ENCODE results near the gene LHX1.

LHX1 gene

DNA sequence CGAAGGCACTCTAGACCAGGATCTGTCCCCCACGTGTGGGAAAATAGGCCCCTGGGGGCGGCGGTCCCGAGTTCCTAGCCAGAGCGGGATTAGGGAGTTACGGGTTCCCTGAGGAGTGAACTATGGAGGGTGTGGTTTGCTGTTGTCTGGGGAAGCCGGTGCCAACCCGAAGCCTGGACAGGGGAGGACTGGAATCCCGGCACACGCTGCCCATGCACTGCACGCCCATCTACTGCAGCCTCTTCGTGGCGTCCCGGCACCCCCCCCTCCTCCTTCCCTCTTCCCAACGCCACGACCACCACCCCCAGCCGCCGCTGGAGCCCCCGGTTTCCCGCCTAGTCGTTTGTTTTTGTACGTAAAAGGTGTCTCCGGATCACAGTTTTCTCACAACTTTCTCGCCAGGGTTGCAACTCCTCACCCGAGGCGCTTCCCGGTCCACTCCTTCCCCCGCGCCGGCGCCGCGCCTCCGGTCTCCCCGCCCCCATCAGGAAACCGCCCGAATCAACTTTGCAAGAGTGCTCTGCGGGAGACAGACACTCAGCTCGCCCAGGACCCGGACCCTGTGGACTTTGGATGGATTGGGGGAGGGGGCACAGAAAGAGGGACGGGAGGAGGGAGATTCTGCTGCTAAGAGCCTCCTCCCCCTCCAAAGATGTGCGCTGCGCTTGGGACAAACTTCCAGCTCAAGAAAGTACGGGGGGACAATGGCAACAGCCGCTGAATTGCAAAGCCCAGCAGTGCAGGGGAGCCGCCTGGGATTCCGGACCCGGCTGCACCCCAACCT lies 1.4 kb upstream of the LHX1 start:
- H3K9me3 ChIP-seq (ENCODE audit: insufficient read depth, low read length) = no peaks in the 10 kb centered on the region
- H3K9ac ChIP-seq (ENCODE audit: insufficient read length, low read depth) = no peak overlapping the region
- H3K4me1 ChIP-seq (ENCODE audit: insufficient read depth, insufficient read length) = peaks cover 23% of the 10 kb centered on the region
- DNase-seq (ENCODE audit: low read depth, low spot score) = no peak
- TF ChIP-seq SUZ12 (IDR thresholded peaks at IDR 0.05; ENCODE audit: extremely low read depth, insufficient read depth, insufficient read length) (no peak), ZNF274 (IDR thresholded peaks at IDR 0.05; ENCODE audit: low read depth, low read length) (no peak)
- no peaks in the 10 kb centered on the region for H3K36me3 ChIP-seq (ENCODE audit: insufficient read depth, insufficient read length, low read length)
- peaks cover 100% of the 10 kb centered on the region for H3K27me3 ChIP-seq (ENCODE audit: insufficient read depth, insufficient read length)
- H3K4me3 ChIP-seq (ENCODE audit: insufficient read length, low read depth) = peak overlapping the region; percentile 30

GRCh38 chr17:36936455-36937000 lies 747 bp upstream of the LHX1 start:
- H3K36me3 ChIP-seq (ENCODE audit: insufficient read depth, insufficient read length, low read length) = no peaks in the 10 kb centered on the region
- no peak for TF ChIP-seq YY1 (IDR thresholded peaks at IDR 0.05; ENCODE audit: insufficient read depth, insufficient read length)
- peak; percentile 59 for TF ChIP-seq SUZ12 (IDR thresholded peaks at IDR 0.05; ENCODE audit: extremely low read depth, insufficient read depth, insufficient read length)
- TF ChIP-seq ZNF274 (IDR thresholded peaks at IDR 0.05; ENCODE audit: low read depth, low read length) = no peak
- H3K9ac ChIP-seq (ENCODE audit: insufficient read length, low read depth) = no peak overlapping the region
- H3K9me3 ChIP-seq (ENCODE audit: insufficient read depth, low read length) = no peaks in the 10 kb centered on the region
- H3K4me1 ChIP-seq (ENCODE audit: insufficient read depth, insufficient read length) = peaks cover 19% of the 10 kb centered on the region
- no peak for DNase-seq (ENCODE audit: low read depth, low spot score)
- peak overlapping the region; percentile 34 for H3K4me3 ChIP-seq (ENCODE audit: insufficient read length, low read depth)
- peaks cover 100% of the 10 kb centered on the region for H3K27me3 ChIP-seq (ENCODE audit: insufficient read depth, insufficient read length)

DNA sequence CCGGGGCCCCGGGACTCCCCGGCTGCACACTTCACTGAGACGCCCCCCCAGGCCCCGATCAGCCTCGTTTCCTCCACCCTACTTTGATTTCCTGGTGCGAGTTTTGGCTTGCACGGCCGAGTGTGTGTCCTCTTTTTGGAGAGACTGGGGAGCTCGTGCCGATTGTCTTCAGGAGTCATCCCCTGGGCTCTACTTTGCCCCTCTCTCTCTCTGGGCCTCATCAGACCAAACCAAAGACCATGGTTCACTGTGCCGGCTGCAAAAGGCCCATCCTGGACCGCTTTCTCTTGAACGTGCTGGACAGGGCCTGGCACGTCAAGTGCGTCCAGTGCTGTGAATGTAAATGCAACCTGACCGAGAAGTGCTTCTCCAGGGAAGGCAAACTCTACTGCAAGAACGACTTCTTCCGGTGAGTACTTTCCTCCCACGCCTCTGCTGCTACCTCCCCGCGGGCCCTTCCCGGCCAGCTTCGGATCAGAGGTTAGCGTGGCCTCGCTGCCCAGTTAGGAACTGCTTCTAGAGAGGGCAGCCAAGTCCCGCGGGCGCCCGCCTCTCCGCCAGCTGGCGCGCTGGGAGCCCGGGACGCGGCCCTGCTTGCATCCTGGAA lies 787 bp downstream of the LHX1 start:
- no peak for DNase-seq (ENCODE audit: low read depth, low spot score)
- H3K9ac ChIP-seq (ENCODE audit: insufficient read length, low read depth) = no peak overlapping the region
- no peaks in the 10 kb centered on the region for H3K36me3 ChIP-seq (ENCODE audit: insufficient read depth, insufficient read length, low read length)
- no peaks in the 10 kb centered on the region for H3K9me3 ChIP-seq (ENCODE audit: insufficient read depth, low read length)
- H3K4me1 ChIP-seq (ENCODE audit: insufficient read depth, insufficient read length) = peaks cover 18% of the 10 kb centered on the region
- H3K27me3 ChIP-seq (ENCODE audit: insufficient read depth, insufficient read length) = peaks cover 100% of the 10 kb centered on the region
- no peak for TF ChIP-seq YY1 (IDR thresholded peaks at IDR 0.05; ENCODE audit: insufficient read depth, insufficient read length)
- no peak for TF ChIP-seq SUZ12 (IDR thresholded peaks at IDR 0.05; ENCODE audit: extremely low read depth, insufficient read depth, insufficient read length)
- no peak for TF ChIP-seq ZNF274 (IDR thresholded peaks at IDR 0.05; ENCODE audit: low read depth, low read length)
- H3K4me3 ChIP-seq (ENCODE audit: insufficient read length, low read depth) = no peak overlapping the region

GRCh38 chr17:36938566-36939051 lies 1.3 kb downstream of the LHX1 start:
- Histone ChIP-seq H3K9ac (ENCODE audit: insufficient read length, low read depth) (no peak overlapping the region), H3K36me3 (ENCODE audit: insufficient read depth, insufficient read length, low read length) (no peaks in the 10 kb centered on the region), H3K4me3 (ENCODE audit: insufficient read length, low read depth) (peak overlapping the region; percentile 9), H3K9me3 (ENCODE audit: insufficient read depth, low read length) (no peaks in the 10 kb centered on the region), H3K27me3 (ENCODE audit: insufficient read depth, insufficient read length) (peaks cover 100% of the 10 kb centered on the region), H3K4me1 (ENCODE audit: insufficient read depth, insufficient read length) (peaks cover 16% of the 10 kb centered on the region)
- no peak for DNase-seq (ENCODE audit: low read depth, low spot score)
- TF ChIP-seq YY1 (IDR thresholded peaks at IDR 0.05; ENCODE audit: insufficient read depth, insufficient read length) = no peak
- peak; percentile 95 for TF ChIP-seq SUZ12 (IDR thresholded peaks at IDR 0.05; ENCODE audit: extremely low read depth, insufficient read depth, insufficient read length)

DNA sequence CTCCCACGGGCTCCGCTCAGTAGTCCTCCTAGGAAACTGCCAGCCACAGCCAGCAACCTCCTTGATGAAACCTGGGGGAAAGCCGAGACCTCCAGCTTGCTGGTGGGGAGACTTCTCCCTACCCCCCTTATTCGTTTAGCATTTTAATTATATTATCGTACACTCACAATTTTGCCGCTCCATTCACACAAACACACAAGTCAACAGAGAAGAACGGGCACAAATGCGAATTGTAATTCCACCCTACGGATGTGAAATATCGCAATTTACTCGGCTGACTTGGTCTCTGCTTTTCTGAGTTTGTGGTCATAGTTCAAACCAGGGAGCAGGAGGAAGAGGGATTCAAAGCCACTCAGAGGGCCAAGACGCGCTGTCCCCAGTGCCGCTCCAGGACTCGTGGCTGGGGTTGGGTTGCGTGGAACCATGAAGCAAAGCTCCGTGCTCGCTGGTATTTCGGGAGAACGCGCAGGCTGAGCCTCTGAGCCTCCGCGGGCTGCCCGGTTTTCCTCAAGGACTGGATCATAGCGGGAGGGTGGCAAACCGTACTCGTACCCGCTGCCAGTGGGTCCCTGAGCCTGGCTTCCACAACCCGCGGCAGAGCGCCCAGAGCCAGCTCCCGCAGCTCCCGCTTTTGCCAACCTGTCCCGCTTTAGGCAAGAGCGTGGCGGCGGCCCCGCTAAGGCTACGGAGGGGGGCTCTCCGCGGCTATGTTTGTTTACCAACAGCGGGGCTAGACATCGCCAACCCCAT lies 2.0 kb downstream of the LHX1 start:
- Histone ChIP-seq H3K9me3 (ENCODE audit: insufficient read depth, low read length) (no peaks in the 10 kb centered on the region), H3K9ac (ENCODE audit: insufficient read length, low read depth) (no peak overlapping the region), H3K4me1 (ENCODE audit: insufficient read depth, insufficient read length) (peaks cover 13% of the 10 kb centered on the region), H3K27me3 (ENCODE audit: insufficient read depth, insufficient read length) (peaks cover 100% of the 10 kb centered on the region), H3K4me3 (ENCODE audit: insufficient read length, low read depth) (peak overlapping the region; percentile 9), H3K36me3 (ENCODE audit: insufficient read depth, insufficient read length, low read length) (no peaks in the 10 kb centered on the region)
- TF ChIP-seq YY1 (IDR thresholded peaks at IDR 0.05; ENCODE audit: insufficient read depth, insufficient read length) (no peak), SUZ12 (IDR thresholded peaks at IDR 0.05; ENCODE audit: extremely low read depth, insufficient read depth, insufficient read length) (peak; percentile 87), ZNF274 (IDR thresholded peaks at IDR 0.05; ENCODE audit: low read depth, low read length) (no peak)
- no peak for DNase-seq (ENCODE audit: low read depth, low spot score)

DNA sequence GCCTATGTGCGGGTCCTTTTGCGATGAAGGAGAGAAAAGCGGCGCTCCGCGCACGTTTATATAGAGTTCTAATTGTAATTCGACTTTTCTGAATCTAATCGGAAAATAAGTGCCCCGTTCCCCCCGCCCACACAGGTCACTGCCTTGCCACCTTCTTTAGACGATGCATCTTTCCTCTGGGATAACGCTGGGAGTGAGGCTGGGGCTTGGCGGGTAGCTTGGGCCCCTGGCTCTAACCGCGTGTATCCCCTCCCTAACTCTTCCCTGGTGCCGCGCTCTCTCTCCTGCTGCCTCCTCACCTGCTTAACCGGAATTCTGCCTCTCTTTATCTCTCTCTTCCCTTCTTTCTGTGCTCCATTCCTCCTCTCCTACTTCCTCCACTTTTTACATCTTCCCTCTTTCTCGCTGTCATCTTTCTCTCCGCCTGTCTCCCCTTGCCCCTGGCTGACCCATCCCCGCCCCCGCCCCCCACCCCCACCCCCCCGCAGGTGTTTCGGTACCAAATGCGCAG lies 2.6 kb downstream of the LHX1 start:
- no peak overlapping the region for H3K9ac ChIP-seq (ENCODE audit: insufficient read length, low read depth)
- H3K36me3 ChIP-seq (ENCODE audit: insufficient read depth, insufficient read length, low read length) = no peaks in the 10 kb centered on the region
- no peak overlapping the region for H3K4me3 ChIP-seq (ENCODE audit: insufficient read length, low read depth)
- TF ChIP-seq YY1 (IDR thresholded peaks at IDR 0.05; ENCODE audit: insufficient read depth, insufficient read length) (no peak), SUZ12 (IDR thresholded peaks at IDR 0.05; ENCODE audit: extremely low read depth, insufficient read depth, insufficient read length) (no peak), ZNF274 (IDR thresholded peaks at IDR 0.05; ENCODE audit: low read depth, low read length) (no peak)
- no peaks in the 10 kb centered on the region for H3K9me3 ChIP-seq (ENCODE audit: insufficient read depth, low read length)
- peaks cover 12% of the 10 kb centered on the region for H3K4me1 ChIP-seq (ENCODE audit: insufficient read depth, insufficient read length)
- H3K27me3 ChIP-seq (ENCODE audit: insufficient read depth, insufficient read length) = peaks cover 100% of the 10 kb centered on the region
- no peak for DNase-seq (ENCODE audit: low read depth, low spot score)
